CD4-positive, alpha-beta T cell treated with Interleukin-6 at 100 ng/mL for 8 hours (primary cell): ENCODE measurements around the gene AP4S1.
"Not testable (repeated sequence)": the region's sequence is repeated elsewhere in the genome, so short reads cannot be mapped to it uniquely, and the experiment has no call there.

Source experiments
- DNase-seq: peaks from one replicate; pipeline ENCODE4 v3.0.0-alpha.2; 2020; ENCODE audit warnings: mixed read lengths, low spot score

Gene AP4S1

DNA sequence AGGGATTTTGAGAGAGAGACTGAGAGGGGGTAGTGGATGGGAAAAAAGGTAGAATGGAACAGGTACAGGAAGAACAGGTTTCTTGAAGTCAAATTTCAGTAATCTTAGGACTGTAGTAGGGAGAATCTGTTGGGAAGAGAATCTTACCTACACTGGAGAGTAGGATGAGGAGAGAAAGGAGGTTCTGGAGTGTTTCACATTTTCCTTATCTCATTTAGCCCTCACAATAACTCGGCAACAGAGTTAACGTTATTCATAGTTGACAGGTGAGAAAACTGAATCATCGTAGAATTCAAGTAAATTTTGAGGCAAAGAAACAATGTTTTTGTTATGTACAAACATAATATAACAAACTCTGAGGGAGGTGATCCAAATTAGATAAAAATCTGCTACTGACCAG, 17.9 kb downstream of the AP4S1 start:
- no peak for DNase-seq

- no peak for DNase-seq
Measured at GRCh38 chr14:31045501-31046080, 20.1 kb downstream of the AP4S1 start.

GRCh38 chr14:31047503-31047902, 22.1 kb downstream of the AP4S1 start:
- no peak for DNase-seq

DNA sequence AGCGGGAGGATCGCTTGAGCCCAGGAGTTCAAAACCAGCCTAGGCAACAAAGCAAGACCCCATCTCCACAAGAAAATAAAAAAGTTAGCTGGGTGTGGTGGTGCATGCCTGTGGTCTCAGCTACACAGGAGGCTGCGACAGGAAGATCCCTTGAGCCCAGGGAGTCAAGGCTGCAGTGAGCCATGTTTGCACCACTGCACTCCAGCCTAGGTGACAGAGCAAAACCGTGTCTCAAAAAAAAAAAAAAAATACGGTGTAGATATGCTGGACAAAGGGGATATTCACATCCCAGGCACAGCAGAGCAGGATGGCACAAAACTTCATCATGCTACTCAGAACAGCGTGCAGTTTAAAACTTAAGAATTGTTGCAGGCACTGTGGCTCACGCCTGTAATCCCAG, 25.6 kb downstream of the AP4S1 start:
- DNase-seq = no peak

DNA sequence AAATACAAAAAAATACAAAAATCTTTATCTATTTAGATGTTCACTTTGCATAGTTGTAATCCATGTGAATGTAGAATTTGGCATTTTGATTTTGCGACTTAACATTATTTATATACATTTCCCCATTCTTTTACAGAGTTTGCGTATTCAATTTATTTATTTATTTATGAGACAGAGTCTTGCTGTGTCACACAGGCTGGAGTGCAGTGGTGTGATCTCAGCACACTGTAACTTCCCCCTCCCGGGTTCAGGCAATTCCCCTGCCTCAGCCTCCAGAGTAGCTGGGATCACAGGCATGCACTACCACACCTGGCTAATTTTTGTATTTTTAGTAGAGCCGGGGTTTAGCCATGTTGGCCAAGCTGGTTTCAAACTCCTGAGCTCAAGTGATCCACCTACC, 26.1 kb downstream of the AP4S1 start:
- DNase-seq = no peak

GRCh38 chr14:31052905-31053586, 27.6 kb downstream of the AP4S1 start:
- DNase-seq = not testable (repeated sequence)

DNA sequence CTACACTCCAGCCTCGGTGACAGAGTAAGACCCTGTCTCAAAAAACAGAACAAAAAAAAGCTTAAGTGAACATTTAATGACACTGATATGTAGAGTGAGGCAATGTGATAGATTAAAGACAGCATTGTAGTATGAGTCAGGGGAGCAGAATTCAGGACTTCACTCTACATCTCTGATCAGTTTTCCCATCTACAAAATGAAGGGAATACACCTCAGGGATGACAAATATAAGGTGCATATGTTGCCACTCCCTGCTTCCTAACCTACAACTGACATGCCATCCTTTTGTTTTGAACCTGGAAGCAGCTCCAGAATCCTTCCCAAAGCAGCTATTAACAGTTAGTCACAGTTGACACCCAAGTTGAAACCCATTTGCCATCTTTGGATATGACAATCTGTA, 31.6 kb downstream of the AP4S1 start:
- no peak for DNase-seq

GRCh38 chr14:31057701-31058364, 32.4 kb downstream of the AP4S1 start:
- DNase-seq = no peak

DNA sequence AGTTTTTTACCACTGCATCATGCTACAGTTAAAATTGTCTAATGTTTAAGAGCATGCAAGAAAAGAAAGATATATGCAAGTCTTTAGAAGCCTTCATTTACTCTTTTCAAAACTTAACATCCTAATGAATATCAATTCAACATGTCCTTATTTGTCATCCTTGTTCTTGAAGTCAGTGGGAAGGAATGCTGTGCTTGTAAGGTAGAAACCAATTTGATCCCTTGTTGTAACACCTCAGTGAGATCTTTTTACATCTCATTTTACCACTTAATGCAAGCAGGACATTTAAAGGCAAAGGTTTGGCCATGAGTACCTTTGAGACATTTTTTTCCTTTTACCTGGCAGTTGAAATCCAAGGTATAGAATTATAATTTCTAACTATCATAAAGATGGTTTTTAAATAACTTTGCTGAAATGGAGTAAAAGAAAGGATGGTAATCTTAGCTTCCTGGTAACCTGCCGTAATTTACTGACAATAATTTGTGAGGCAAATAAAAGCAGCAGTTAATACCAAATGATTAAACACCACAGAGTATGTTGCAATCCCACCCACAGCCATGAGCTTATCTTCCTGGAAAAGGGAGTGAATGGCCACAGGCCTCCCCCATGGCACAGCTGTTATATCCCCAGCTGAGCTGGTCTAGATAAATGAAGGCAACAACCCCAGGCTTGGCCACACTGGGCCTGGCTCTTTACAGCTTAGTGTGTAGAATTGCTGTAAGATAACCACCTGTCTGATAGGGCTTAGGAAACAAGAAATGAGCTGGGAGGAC, 33.9 kb downstream of the AP4S1 start:
- no peak for DNase-seq

DNA sequence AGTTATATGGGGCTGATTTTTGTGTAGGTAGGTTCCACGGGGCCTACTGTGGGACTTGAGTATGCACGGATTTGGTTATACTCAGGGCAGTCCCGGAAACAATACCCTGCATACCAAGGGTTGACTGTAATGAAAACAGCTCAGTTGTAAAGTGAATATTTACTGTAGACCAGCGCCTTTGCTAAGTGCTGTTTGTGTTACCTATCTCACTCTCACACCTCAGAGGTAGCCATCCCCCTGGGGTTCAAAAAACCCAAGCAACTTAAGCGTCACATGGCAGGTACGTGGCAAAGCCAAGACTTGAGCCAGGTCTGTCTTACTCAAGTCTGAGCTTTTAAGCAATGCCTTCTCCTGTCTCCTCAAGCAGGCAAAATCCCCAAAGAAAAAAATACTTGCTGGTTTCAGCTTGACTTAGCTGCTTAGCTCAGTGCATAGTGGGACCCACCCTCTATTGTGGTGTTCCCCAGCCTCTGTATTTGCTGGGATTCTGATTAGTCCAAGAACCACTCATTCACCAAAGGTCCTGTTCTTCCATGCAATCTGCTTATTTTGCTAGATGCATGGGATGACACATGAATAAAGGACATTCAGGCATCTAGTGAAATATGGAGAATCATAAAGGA, 34.9 kb downstream of the AP4S1 start:
- no peak for DNase-seq

DNA sequence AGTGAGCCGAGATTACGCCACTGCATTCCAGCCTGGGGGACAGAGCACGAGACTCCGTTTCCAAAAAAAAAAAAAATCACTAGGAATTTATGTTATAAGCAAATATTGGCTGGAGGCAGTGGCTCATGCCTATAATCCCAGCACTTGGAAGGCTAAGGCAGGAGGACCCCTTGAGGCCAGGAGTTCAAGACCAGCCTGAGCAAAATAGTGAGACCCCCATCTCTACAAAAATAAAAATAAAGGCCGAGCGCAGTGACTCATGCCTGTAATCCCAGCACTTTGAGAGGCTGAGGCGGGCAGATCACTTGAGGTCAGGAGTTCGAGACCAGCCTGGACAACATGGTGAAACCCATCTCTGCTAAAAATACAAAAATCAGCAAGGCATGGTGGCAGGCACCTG, 37.5 kb downstream of the AP4S1 start:
- DNase-seq = not testable (repeated sequence)

GRCh38 chr14:31068235-31068634, 42.8 kb downstream of the AP4S1 start:
- no peak for DNase-seq

DNA sequence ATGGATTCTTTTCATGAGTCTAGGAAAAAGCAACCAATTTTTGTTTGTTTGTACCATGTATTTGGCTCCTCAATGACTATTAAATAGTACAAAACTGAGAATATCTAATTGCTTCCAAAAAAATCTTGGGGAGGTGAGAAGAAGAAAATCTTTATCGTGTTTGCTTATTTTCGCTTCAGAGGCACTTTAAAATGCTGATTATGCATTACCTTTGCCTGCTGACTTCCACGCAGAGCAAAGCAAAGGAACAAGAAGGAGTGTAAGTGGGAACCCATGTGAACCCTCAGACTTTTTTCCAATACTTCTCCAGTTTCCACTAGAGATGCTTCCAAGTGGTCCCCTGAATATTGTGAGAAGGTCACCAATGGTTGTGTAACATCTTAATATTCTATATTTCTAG, 43.9 kb downstream of the AP4S1 start:
- no peak for DNase-seq

- no peak for DNase-seq
Measured at GRCh38 chr14:31070431-31070830, 45.0 kb downstream of the AP4S1 start.

GRCh38 chr14:31071151-31071550, 45.7 kb downstream of the AP4S1 start:
- no peak for DNase-seq

- DNase-seq = no peak
Measured at GRCh38 chr14:31075144-31075543, 49.7 kb downstream of the AP4S1 start.

DNA sequence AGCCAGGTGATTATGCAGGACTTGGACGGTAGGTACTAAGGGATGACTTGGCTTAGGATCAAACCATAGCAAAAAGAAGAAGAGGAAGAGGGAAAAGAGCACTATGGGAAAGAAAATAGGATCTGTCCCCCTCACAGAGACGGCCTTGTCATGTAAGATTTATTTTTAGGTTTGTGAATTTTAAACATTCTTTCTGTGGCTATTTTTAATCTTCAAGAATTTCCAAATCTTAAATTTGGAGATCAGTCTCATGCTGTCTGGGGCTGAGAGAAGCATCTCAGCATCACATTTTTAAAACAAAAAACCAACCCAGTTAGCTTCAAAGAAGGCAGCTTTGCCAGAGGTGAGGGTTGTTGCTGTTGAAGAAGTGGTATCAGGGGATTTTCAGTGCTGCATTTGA, 53.3 kb downstream of the AP4S1 start:
- no peak for DNase-seq

GRCh38 chr14:31080056-31080455, 54.6 kb downstream of the AP4S1 start:
- DNase-seq = no peak

DNA sequence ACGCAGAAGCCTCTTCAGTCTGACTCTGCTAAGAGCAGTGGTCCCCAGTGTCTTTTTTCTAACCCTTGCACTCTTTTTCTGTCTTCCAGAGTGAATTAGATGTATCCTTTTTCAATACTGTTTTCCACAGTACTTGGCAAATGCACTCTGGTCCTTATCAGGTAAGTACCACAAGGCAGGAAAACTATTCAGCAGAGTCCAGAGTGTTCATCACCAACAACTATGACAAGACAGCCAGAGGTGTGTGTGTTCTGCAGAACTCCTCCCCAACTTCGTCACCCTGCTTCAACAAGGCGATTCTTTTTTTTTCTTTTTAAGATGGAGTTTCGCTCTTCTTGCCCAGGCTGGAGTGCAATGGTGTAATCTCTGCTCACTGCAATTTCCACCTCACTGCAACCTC, 55.0 kb downstream of the AP4S1 start:
- DNase-seq = no peak

GRCh38 chr14:31083781-31084180, 58.3 kb downstream of the AP4S1 start:
- DNase-seq = no peak

- DNase-seq = no peak
Measured at GRCh38 chr14:31084385-31084784, 58.9 kb downstream of the AP4S1 start.

DNA sequence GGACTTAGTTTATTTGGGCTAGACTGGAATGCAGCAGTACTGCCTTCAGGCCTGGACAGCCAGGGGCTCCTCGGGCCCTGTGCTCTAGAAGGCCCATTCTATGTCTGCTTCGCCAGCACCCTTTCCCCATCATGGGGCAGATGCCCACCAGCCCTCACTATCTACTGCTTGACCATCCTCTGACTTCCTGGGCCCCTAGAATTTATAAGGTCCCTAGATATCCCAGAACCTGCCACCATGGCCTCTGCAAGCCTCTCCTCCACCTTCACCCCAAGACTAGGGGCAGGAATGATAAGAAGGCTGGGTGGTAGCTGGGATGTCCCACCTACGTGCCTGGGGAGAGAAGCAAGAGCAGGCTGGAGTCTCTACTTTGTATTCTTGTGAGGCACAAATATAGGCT, 59.6 kb downstream of the AP4S1 start:
- no peak for DNase-seq
